Thyroid gland (tissue), 4 donors: ENCODE measurements around the gene SPEF2.

Experiments
- POLR2A ChIP-seq, 2 donors: fragments of 450-650 bp; IDR thresholded peaks; one replicate each; pipeline ENCODE4 v1.6.1; 2017; ENCODE audit warnings: antibody characterized with exemption in 2 of 2, mild to moderate bottlenecking in 2 of 2, moderate library complexity in 1 of 2
- TF ChIP-seq, protein P1 (sequence below), 6 experiments: fragments of 200-600 bp in 3 of 6; fragments of 450-650 bp in 3 of 6; sonication (generic) in 3 of 6; IDR thresholded peaks; one replicate each; pipeline ENCODE4 v1.5.1; 2016 to 2019; ENCODE audit warnings: antibody characterized with exemption in 6 of 6, mild to moderate bottlenecking in 2 of 6, inconsistent platforms in 1 of 6, moderate library complexity in 1 of 6

DNA sequence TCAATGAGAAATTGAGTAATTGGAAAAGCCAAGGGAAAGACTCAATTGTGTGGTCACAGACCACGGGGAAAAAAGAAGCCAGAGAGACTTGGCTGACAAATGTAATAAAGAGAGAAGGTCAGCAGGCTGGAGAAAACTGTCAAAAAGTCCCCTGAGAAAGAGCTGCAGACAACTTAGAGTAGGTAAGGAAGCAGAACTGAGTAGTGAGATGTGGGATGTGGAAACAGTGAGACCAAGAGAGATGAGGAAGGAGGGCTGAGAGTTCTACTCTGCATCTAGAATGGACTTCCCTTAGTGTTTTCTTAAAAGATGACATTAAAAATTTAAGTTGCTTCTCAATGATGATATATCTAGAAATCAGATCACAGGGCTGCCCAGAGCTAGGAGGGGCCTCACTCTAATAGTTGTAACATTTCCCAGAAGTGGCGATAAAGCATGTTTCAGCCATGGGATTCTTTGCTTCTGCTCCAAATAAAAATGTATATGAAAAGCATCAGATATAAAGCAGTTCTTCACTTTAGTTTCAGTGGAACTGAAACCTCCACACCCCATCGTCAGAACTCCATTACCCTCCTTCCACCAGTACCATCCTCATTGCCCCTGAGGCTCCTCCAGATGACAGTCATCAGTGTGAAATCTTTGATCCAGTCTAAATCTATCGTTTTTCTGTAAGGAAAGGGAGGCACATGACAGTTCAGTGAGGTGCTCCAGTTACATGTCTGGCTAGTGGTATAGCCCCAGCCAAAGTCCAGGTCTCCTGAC, 80.6 kb downstream of the SPEF2 start:
- TF ChIP-seq, protein P1, sequence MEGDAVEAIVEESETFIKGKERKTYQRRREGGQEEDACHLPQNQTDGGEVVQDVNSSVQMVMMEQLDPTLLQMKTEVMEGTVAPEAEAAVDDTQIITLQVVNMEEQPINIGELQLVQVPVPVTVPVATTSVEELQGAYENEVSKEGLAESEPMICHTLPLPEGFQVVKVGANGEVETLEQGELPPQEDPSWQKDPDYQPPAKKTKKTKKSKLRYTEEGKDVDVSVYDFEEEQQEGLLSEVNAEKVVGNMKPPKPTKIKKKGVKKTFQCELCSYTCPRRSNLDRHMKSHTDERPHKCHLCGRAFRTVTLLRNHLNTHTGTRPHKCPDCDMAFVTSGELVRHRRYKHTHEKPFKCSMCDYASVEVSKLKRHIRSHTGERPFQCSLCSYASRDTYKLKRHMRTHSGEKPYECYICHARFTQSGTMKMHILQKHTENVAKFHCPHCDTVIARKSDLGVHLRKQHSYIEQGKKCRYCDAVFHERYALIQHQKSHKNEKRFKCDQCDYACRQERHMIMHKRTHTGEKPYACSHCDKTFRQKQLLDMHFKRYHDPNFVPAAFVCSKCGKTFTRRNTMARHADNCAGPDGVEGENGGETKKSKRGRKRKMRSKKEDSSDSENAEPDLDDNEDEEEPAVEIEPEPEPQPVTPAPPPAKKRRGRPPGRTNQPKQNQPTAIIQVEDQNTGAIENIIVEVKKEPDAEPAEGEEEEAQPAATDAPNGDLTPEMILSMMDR (IDR thresholded peaks at IDR 0.05), result no peak
- no peak for TF ChIP-seq POLR2A (IDR thresholded peaks at IDR 0.05)
